Vagina (tissue), 2 donors: ENCODE results near the gene MEF2A.

Source experiments
- CTCF ChIP-seq, 3 experiments: fragments of 450-650 bp in 2 of 3; fragments of 200-600 bp in 1 of 3; sonication (generic) in 1 of 3; IDR thresholded peaks; one replicate each; pipeline ENCODE4 v1.5.1; 2017 to 2019; ENCODE audit warnings: antibody characterized with exemption in 3 of 3, mild to moderate bottlenecking in 2 of 3, moderate library complexity in 2 of 3
- POLR2A ChIP-seq, 2 donors: fragments of 450-650 bp; IDR thresholded peaks; one replicate each; pipeline ENCODE4 v1.6.1; 2017; ENCODE audit warnings: antibody characterized with exemption in 2 of 2, mild to moderate bottlenecking in 2 of 2, moderate library complexity in 2 of 2

GRCh38 chr15:99598296-99598695 is 32.5 kb downstream of the MEF2A start:
- no peak for TF ChIP-seq POLR2A (IDR thresholded peaks at IDR 0.05)
- no peak for TF ChIP-seq CTCF (IDR thresholded peaks at IDR 0.05)
